OCI-LY7 (cell line): Measurements from ENCODE around the gene WDR64. TPM values are rescaled to one million over a fixed set of nuclear protein-coding genes. Genes with fewer than 3 reads are reported as not detected.

Experiments
- BruUV-seq: library from RNA; stranded (reverse); fragments of 400-500 nt; replicated peaks from 2 replicates; lab custom pipeline; 2021; lab: Mats Ljungman, UMichigan
- CTCF ChIA-PET: fragments of 300-600 bp; sonication (Branson Sonifier 250); formaldehyde crosslinking; loops from one replicate; lab custom pipeline; 2022; ENCODE audit warnings: antibody characterized with exemption; ENCODE audit not compliant: unreplicated experiment; lab: Charles Lee
- POLR2A ChIA-PET: fragments of 300-600 bp; sonication (Branson Sonifier 250); formaldehyde crosslinking; loops from one replicate; lab custom pipeline; 2022; ENCODE audit warnings: antibody characterized with exemption; lab: Charles Lee
- DNase-seq: peaks from one replicate; pipeline ENCODE4 v3.0.0-alpha.2; 2015; ENCODE audit warnings: low spot score
- H2AFZ ChIP-seq: fragments of 200-600 bp; sonication (generic), shearing (Covaris generic); 2 replicates; pipeline ENCODE4 v1.6.1; 2014; ENCODE audit warnings: mild to moderate bottlenecking, antibody characterized with exemption, low read length, moderate library complexity
- H3K27ac ChIP-seq: fragments of 200-600 bp; sonication (generic); 2 replicates; pipeline ENCODE4 v1.5.1; 2014; ENCODE audit warnings: mixed run types, low read depth, mild to moderate bottlenecking, moderate library complexity, low read length, inconsistent platforms; ENCODE audit not compliant: poor library complexity, severe bottlenecking
- H3K36me3 ChIP-seq: fragments of 200-600 bp; sonication (generic); 2 replicates; pipeline ENCODE4 v1.6.1; 2014; ENCODE audit warnings: mild to moderate bottlenecking, antibody characterized with exemption, low read length, moderate library complexity, mixed read lengths; ENCODE audit not compliant: insufficient read depth
- H3K4me1 ChIP-seq: fragments of 200-600 bp; sonication (generic); 2 replicates; pipeline ENCODE4 v1.5.1; 2014; ENCODE audit warnings: mild to moderate bottlenecking, low read length; ENCODE audit not compliant: insufficient read depth, poor library complexity, severe bottlenecking
- H3K4me2 ChIP-seq: fragments of 200-600 bp; sonication (generic); 2 replicates; pipeline ENCODE4 v1.6.1; 2014; ENCODE audit warnings: mild to moderate bottlenecking, low read length
- H3K4me3 ChIP-seq: fragments of 200-600 bp; sonication (generic); 2 replicates; pipeline ENCODE4 v1.5.1; 2014; ENCODE audit warnings: mild to moderate bottlenecking, low read depth, low read length; ENCODE audit not compliant: poor library complexity, severe bottlenecking
- H3K79me2 ChIP-seq: fragments of 200-600 bp; sonication (generic); 2 replicates; pipeline ENCODE4 v1.6.1; 2016; ENCODE audit warnings: low read depth, mild to moderate bottlenecking, low read length, moderate library complexity, mixed read lengths; ENCODE audit not compliant: insufficient read depth
- H3K9me2 ChIP-seq: fragments of 200-600 bp; sonication (generic); 2 replicates; pipeline ENCODE4 v1.6.1; 2016; ENCODE audit warnings: mild to moderate bottlenecking, low read length, mixed read lengths; ENCODE audit not compliant: insufficient read depth
- H3K9me3 ChIP-seq: fragments of 200-600 bp; sonication (generic); 2 replicates; pipeline ENCODE4 v1.6.1; 2014; ENCODE audit warnings: mild to moderate bottlenecking, mixed run types, low read length, mixed read lengths
- H4K20me1 ChIP-seq: fragments of 200-600 bp; sonication (generic); 2 replicates; pipeline ENCODE4 v1.6.1; 2014; ENCODE audit warnings: mild to moderate bottlenecking, antibody characterized with exemption, low read length, moderate library complexity, mixed read lengths; ENCODE audit not compliant: insufficient read depth
- CTCF ChIP-seq: fragments of 200-600 bp; sonication (generic); conservative IDR thresholded peaks from 2 replicates; pipeline ENCODE4 v1.5.1; 2014; ENCODE audit warnings: mild to moderate bottlenecking, antibody characterized with exemption, low read length, moderate library complexity, mixed read lengths
- EZH2phosphoT487 ChIP-seq: fragments of 200-600 bp; sonication (generic); IDR thresholded peaks from 2 replicates; pipeline ENCODE4 v1.6.1; 2018; ENCODE audit warnings: low read depth, borderline replicate concordance, mild to moderate bottlenecking, mixed run types, antibody characterized with exemption, low read length, moderate library complexity, mixed read lengths
- intact Hi-C: fragments of 100-400 bp; cut with micrococcal nuclease; formaldehyde crosslinking; loops from one replicate; pipeline ENCODE4 v1.10.0; 2022; ENCODE audit not compliant: unreplicated experiment
- total RNA-seq, 2 experiments: library from RNA; depleted of rRNA in 1 of 2; stranded (reverse); fragments of >200 nt in 1 of 2; shearing (Covaris generic) in 1 of 2; gene quantifications; 2 replicates each; pipeline ENCODE4 v1.2.3, GENCODE V29; 2014 to 2022

The WDR64 gene
- total RNA-seq, 2 experiments from 2014 or later: not detected

GRCh38 chr1:241821363-241821762 lies 169.3 kb downstream of the WDR64 start:
- Histone ChIP-seq H3K27ac (no peak overlapping the region), H4K20me1 (no peaks in the 10 kb centered on the region), H3K9me2 (no peaks in the 10 kb centered on the region), H3K4me3 (no peak overlapping the region), H3K9me3 (no peaks in the 10 kb centered on the region), H3K4me1 (no peaks in the 10 kb centered on the region), H3K79me2 (no peaks in the 10 kb centered on the region), H2AFZ (no peak overlapping the region), H3K36me3 (no peaks in the 10 kb centered on the region), H3K4me2 (no peak overlapping the region)
- DNase-seq: no peak
- no TSS peak for BruUV-seq
- intact Hi-C loops: no loop called here
- ChIA-PET CTCF (no interaction called here), POLR2A (interaction anchor here (1.3 kb wide), 1 partner anchor 11 kb away, joined by 5 read pairs; no protein-coding TSS in a partner anchor)
- TF ChIP-seq EZH2phosphoT487 (no peak), CTCF (no peak)

GRCh38 chr1:241822846-241823245 lies 170.8 kb downstream of the WDR64 start:
- no TSS peak for BruUV-seq
- Histone ChIP-seq H3K79me2 (no peaks in the 10 kb centered on the region), H3K4me2 (no peak overlapping the region), H3K9me3 (no peaks in the 10 kb centered on the region), H3K4me1 (no peaks in the 10 kb centered on the region), H3K4me3 (no peak overlapping the region), H2AFZ (no peak overlapping the region), H3K9me2 (no peaks in the 10 kb centered on the region), H4K20me1 (no peaks in the 10 kb centered on the region), H3K36me3 (no peaks in the 10 kb centered on the region), H3K27ac (no peak overlapping the region)
- no peak for DNase-seq
- POLR2A ChIA-PET: no interaction called here
- CTCF ChIA-PET: no interaction called here
- TF ChIP-seq CTCF (no peak), EZH2phosphoT487 (no peak)
- intact Hi-C loops: no loop called here

GRCh38 chr1:241823925-241824324 lies 171.8 kb downstream of the WDR64 start:
- ChIA-PET CTCF (no interaction called here), POLR2A (no interaction called here)
- no peak overlapping the region for H3K27ac ChIP-seq
- BruUV-seq: no TSS peak
- H3K4me3 ChIP-seq: peak overlapping the region; percentile 39
- H3K9me2 ChIP-seq: no peaks in the 10 kb centered on the region
- no peak for DNase-seq
- no peaks in the 10 kb centered on the region for H3K36me3 ChIP-seq
- no peaks in the 10 kb centered on the region for H4K20me1 ChIP-seq
- H3K4me2 ChIP-seq: no peak overlapping the region
- H3K4me1 ChIP-seq: no peaks in the 10 kb centered on the region
- intact Hi-C loops: no loop called here
- H2AFZ ChIP-seq: 0 out of 2 replicates have a peak overlapping the region, but pooled peaks have one; percentile 55
- no peaks in the 10 kb centered on the region for H3K9me3 ChIP-seq
- no peaks in the 10 kb centered on the region for H3K79me2 ChIP-seq
- TF ChIP-seq CTCF: no peak
- no peak for TF ChIP-seq EZH2phosphoT487
